ENCODE data around the gene KRT13.

The KRT13 gene

DNA sequence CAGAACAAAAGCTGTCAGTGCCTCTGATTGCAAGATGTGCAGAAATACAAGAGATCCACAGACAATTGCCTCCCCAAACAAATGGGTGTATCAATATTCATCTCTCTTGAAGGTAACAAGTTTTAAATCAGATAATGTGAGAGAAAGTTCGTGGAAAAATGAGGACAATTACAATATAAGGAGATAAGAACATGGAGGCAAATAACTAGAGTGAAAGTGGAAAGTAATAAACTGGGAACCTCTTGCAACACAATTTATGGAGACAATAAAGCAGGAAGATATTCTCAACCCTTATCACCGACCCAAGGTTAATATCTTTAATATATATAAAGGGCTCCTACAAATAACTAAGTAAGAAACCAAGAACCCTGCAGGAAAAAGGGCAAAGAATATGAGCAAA is 36.9 kb upstream of the KRT13 start:
- H3K27ac Mint-ChIP-seq: no peak overlapping the region
- peaks cover 2% of the 10 kb centered on the region for H3K36me3 Mint-ChIP-seq
- peaks cover 2% of the 10 kb centered on the region for H3K27me3 Mint-ChIP-seq
- no peak overlapping the region for H3K4me3 Mint-ChIP-seq
- H3K4me1 Mint-ChIP-seq (ENCODE audit: low read depth): no peaks in the 10 kb centered on the region
- H3K9me3 Mint-ChIP-seq (ENCODE audit: low read depth): no peaks in the 10 kb centered on the region

DNA sequence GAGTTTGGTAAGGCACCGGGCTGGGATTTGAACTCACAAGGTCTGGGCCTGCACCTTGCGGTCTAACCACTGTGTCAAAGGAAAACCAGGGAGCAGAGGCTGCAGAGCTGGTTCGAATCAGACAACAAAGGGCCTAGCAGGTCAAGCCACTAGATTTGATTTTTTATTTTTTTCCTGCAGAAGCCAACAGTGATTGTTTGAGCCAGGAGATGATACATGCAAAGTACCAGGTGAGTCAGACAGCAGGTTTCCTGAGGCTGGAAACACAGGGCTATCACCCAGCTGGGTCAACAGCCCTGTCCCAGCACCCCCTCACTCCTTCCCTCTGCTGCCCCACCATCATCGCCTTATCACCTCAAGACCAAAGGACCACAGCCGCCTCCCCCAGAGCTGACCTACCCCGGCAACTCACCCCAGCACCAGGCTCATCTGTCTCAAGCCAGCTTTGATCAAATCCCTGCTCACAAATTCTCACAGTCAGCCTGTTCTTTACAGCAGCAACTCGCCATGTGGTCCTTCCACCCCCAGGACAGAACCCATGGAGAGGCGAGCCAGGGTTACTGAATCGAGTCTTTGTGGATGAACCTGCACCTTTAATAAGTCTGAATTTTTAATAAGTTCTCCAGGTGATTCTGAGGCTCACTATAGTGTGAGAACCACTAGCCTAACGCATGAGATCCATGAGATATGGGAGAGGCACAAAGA is 35.7 kb upstream of the KRT13 start:
- no peaks in the 10 kb centered on the region for H3K4me1 Mint-ChIP-seq (ENCODE audit: low read depth)

DNA sequence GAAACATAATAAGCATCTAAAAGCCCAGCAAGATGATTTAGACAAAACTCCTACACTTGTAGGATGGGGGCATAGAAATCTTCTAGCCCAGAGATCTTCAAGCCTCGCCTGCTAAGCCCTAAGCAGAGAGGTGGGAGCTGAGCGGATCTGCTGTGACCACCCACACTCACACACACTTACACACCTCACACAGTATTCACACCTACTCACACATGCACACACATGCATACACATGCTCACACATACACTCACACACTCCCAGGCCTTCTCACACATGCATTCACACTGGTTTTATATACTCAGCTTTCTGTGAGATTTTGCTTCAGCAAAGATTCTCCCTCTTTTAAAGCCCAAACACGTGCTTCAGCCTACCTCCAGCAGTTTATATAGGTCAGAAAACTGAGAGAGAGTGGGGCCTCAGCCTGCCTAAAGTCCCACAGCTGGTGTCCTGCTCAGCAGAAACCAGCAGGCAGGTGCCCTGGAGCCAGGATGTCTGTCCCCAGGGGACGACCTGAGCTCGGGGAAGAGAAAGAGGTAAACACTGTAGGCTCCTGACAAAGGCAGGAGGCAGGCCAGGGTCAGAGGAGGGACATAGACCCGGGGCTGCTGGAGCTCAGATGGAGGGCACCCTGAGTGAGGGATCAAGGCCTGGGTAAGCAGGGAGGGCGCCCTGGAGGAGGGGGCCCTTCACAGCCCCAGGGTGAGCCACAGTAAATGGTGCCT is 34.7 kb upstream of the KRT13 start:
- Mint-ChIP-seq H3K27ac (no peak overlapping the region), H3K4me1 (ENCODE audit: low read depth) (no peaks in the 10 kb centered on the region), H3K27me3 (peaks cover 6% of the 10 kb centered on the region)

More for the DNA sequence above, 35.7 kb upstream of the KRT13 start:
- no peaks in the 10 kb centered on the region for H3K36me3 Mint-ChIP-seq
- H3K27ac Mint-ChIP-seq: no peak overlapping the region
- H3K9me3 Mint-ChIP-seq (ENCODE audit: low read depth): no peaks in the 10 kb centered on the region
- no peak overlapping the region for H3K4me3 Mint-ChIP-seq
- H3K27me3 Mint-ChIP-seq: peaks cover 2% of the 10 kb centered on the region

DNA sequence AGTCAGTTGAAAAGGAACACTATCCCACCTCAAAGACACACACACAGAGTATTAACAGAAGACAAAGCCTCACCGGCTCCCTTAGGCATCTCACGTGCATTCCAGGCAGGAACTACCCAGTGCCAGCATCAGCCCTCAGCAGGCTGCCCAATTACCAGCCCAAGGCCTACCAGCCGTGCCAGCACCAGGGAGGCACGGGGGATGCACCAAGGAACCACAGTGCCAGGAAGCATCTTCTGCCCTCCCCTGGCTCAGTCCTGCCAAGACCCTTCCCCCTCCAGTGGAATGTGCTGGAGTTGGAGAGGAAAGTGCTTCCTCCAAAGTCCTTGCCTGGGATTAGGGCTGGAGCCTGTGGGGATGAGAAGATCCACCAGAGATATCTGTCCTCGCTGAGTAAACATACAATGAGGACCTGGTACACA is 33.7 kb upstream of the KRT13 start:
- Mint-ChIP-seq H3K27ac (no peak overlapping the region), H3K27me3 (peaks cover 9% of the 10 kb centered on the region), H3K9me3 (ENCODE audit: low read depth) (no peaks in the 10 kb centered on the region), H3K36me3 (no peaks in the 10 kb centered on the region), H3K4me3 (no peak overlapping the region), H3K4me1 (ENCODE audit: low read depth) (no peaks in the 10 kb centered on the region)

More for the DNA sequence above, 34.7 kb upstream of the KRT13 start:
- no peak overlapping the region for H3K4me3 Mint-ChIP-seq
- H3K9me3 Mint-ChIP-seq (ENCODE audit: low read depth): no peaks in the 10 kb centered on the region
- no peaks in the 10 kb centered on the region for H3K36me3 Mint-ChIP-seq

DNA sequence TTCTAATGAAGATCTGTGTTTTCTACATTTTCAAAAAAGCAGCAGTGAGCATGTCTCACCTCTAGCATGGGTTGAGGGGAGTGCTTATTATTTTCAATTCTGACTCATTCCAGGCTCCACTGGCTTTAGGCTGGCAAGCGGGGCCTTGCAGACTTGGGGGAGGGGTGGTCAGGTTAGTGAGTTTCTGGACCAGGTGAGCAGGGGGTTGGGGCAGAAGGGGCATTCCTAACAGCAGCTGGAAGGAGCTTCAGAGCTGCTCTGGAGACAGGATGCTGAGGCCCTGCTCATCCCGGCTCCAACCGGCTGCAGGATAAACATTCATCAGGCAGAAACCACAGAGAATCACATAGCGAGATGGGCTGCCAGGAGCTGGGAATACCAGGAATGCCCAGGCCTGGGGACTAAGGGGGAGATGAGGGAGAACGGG is 33.2 kb upstream of the KRT13 start:
- Mint-ChIP-seq H3K36me3 (no peaks in the 10 kb centered on the region), H3K4me3 (no peak overlapping the region), H3K27me3 (peaks cover 9% of the 10 kb centered on the region), H3K27ac (no peak overlapping the region), H3K9me3 (ENCODE audit: low read depth) (no peaks in the 10 kb centered on the region), H3K4me1 (ENCODE audit: low read depth) (no peaks in the 10 kb centered on the region)

DNA sequence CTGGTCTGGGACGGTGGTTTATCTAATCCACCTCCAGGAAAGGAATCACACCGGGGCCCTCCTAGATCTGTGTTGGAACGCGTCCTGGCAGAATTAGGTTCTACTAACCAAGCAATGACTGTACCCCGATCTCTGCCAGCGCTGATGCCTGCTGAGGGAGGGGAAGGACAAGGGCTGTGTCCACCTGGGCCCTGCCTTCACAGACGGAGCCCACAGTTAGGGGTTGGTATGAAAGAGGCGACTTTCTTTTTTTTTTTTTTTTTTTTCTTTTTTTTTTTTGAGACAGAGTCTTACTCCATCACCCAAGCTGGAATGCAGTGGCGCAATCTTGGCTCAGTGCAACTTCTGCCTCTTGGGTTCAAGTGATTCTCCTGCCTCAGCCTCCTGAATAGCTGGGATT is 32.6 kb upstream of the KRT13 start:
- no peaks in the 10 kb centered on the region for H3K36me3 Mint-ChIP-seq
- H3K9me3 Mint-ChIP-seq (ENCODE audit: low read depth): no peaks in the 10 kb centered on the region
- H3K4me1 Mint-ChIP-seq (ENCODE audit: low read depth): no peaks in the 10 kb centered on the region
- no peak overlapping the region for H3K4me3 Mint-ChIP-seq
- H3K27ac Mint-ChIP-seq: no peak overlapping the region
- H3K27me3 Mint-ChIP-seq: peaks cover 9% of the 10 kb centered on the region

DNA sequence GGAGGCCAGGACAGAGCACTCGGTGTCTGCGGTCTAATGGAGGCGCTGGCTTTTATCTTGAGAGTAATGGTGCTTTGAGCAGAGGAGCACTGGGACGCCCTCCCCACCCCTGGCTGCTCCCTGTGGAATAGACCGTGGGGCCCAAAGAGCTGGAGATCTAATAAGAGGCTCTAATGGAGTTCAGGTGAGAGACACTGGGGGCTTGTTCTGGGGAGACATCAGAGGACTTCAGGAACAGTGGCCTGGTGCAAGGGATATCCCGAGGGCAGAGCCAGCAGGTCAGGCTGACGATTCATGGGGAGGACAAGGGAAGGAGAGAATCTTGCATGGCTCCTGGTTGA is 32.2 kb upstream of the KRT13 start:
- Mint-ChIP-seq H3K36me3 (no peaks in the 10 kb centered on the region), H3K9me3 (ENCODE audit: low read depth) (no peaks in the 10 kb centered on the region), H3K4me3 (no peak overlapping the region), H3K27ac (no peak overlapping the region), H3K27me3 (peaks cover 13% of the 10 kb centered on the region), H3K4me1 (ENCODE audit: low read depth) (no peaks in the 10 kb centered on the region)

DNA sequence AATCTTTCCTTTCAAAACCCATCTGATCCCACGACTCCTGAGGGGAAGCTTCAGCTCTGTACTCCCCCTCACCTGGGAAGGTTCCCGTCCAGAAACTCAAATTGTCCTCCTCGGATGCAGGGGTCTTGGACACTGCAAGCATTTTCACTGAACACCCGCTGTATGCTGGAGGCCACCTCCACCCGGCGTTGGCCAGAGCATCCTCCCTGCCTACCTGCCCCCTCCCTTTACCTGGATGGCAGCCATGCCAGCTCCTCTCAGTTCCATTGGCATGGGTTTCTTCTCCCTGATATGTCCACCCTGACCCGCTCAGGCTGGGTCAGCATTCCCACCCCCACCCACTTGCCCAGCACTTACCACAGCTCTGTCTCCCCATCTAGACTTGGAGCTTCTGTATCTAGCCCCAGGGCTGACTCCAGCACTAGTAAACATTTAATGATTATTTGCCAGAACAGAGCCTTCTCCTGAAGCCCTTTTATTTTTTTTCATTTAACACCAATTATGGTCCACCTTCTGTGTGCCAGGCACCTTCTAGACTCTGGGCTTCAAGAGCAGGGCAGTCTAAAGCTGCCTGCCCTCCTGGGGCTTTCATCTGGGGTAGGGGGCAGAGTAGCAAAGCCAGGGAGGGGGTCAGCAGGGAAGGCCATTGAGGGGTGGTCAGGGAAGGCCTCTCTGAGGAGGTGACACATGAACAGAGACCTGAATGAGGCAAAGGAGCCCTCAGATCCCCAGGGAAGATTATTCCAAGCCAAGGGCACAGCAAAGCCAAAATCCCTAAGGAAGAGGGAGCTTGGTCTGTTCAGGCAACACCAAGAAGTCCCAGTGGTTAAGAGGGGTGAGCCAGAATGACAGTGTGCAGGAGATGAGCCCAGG is 31.6 kb upstream of the KRT13 start:
- H3K4me3 Mint-ChIP-seq: no peak overlapping the region
- H3K27ac Mint-ChIP-seq: no peak overlapping the region
- no peaks in the 10 kb centered on the region for H3K9me3 Mint-ChIP-seq (ENCODE audit: low read depth)
- peaks cover 14% of the 10 kb centered on the region for H3K27me3 Mint-ChIP-seq
- H3K4me1 Mint-ChIP-seq (ENCODE audit: low read depth): no peaks in the 10 kb centered on the region
- H3K36me3 Mint-ChIP-seq: no peaks in the 10 kb centered on the region

DNA sequence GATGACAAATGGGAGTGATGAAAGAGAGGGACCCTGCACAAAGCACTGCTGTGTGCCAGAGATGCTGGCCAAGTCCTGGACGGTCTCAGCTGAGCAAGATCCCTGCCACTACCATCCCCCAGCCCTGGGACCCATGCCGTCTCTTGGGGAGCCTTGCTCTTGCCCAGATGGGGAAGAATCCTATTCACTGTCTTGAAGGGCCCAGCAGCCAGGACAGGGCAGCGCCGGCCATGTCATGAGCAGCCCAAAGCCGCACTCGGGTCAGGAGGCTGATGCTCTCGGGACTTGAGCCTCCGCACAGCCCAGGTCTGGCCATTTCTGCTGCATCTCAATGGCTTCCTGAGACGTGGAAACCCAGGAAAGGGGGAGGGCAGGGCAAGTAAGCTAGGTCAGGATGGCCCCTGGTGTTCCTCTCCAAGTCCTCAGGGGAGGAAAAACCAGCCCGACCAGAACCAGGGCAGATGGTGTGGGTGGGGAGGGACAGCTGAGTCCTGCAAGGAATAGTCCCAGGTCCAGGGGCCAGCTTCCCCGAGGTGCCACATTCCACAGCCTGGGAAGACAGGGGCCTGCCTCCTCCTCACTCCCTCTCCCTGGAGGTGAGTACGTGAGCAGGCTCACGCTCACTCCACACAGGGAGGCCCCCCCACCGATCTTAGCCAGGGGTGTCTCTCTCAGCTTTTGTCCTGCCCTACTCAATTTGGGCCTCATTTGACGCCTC is 30.5 kb upstream of the KRT13 start:
- Mint-ChIP-seq H3K36me3 (no peaks in the 10 kb centered on the region), H3K9me3 (ENCODE audit: low read depth) (no peaks in the 10 kb centered on the region), H3K4me1 (ENCODE audit: low read depth) (no peaks in the 10 kb centered on the region), H3K27ac (no peak overlapping the region), H3K4me3 (no peak overlapping the region), H3K27me3 (peaks cover 16% of the 10 kb centered on the region)

DNA sequence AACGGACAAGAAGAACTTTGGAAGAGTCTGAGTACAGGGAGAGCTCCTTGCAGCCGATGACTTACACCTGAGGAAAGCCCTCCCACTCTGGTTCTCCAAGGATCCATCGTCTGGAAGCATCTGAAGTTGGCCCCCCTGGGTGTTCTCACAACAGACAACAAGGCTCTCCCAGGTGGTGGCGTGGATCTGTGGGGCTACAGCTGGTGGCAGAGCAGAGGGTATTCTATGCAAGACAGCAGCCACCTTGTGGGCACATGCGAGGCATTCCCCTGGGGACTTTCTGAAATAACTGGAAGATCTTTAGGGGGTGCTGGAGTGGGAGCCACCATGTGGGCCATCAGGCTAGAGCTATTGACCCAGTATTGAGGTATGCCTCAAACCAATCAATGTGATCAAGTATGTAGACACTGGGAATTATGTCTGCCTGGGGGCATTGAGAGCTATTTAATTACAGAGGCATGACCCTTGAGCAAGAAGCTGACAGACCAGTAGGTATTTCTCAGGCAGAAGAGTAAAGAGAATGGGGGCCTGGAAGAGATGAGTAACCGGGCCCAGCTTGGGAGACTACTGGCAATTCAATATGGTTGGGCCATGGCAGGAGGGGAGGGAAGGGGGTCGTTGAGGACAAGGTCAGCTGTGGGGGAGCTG is 29.6 kb upstream of the KRT13 start:
- Mint-ChIP-seq H3K4me1 (ENCODE audit: low read depth) (no peaks in the 10 kb centered on the region), H3K27ac (no peak overlapping the region), H3K27me3 (peaks cover 17% of the 10 kb centered on the region), H3K9me3 (ENCODE audit: low read depth) (no peaks in the 10 kb centered on the region), H3K4me3 (no peak overlapping the region), H3K36me3 (no peaks in the 10 kb centered on the region)

DNA sequence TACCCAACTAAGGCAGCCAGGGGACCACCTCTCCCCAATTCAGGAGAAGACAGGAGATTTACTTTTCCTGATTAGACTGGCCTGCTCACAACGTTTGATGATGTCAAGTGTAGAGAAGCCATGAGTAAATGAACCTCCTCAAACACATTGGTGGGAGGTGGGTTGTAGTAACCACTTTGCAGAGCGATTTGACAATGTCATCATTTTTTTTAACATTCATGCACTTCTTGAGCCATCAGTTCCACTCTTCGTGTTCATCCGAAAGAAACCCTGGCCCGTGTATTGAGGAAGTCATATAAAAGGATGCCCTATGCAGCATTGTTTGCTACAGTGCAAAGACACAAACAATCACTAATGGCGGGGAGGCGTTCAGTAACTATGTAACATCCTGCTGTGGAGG is 28.2 kb upstream of the KRT13 start:
- peaks cover 26% of the 10 kb centered on the region for H3K27me3 Mint-ChIP-seq

DNA sequence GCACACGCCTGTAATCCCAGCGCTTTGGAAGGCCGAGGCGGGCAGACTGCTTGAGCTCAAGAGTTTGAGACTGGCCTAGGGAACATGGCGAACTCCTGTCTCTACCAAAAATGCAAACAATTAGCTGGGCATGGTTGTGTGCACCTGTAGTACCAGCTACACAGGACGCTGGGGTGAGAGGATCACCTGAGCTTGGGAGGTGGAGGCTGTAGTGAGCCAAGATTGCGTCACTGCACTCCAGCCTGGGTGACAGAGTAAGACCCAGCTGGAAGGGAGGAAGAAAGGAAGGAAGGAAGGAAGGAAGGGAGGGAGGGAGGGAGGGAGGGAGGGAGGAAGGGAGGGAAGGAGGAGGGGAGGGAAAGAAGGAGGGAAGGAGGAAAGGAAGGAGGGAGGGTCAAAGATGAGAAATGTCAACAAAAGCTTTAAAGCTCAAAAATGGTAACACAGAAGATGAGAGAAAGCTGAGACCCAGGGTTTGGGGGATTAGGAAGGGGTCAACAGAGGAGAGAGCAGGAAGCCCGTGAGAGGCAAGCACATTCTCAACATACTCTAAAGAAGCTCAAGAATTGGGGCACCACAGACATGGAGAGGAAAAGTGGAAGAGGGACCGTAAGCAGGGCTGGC is 27.6 kb upstream of the KRT13 start:
- H3K36me3 Mint-ChIP-seq: no peaks in the 10 kb centered on the region
- no peaks in the 10 kb centered on the region for H3K9me3 Mint-ChIP-seq (ENCODE audit: low read depth)
- H3K27ac Mint-ChIP-seq: no peak overlapping the region
- peaks cover 9% of the 10 kb centered on the region for H3K4me1 Mint-ChIP-seq (ENCODE audit: low read depth)
- peaks cover 28% of the 10 kb centered on the region for H3K27me3 Mint-ChIP-seq
- H3K4me3 Mint-ChIP-seq: no peak overlapping the region

More for the DNA sequence above, 28.2 kb upstream of the KRT13 start:
- H3K4me3 Mint-ChIP-seq: no peak overlapping the region
- H3K27ac Mint-ChIP-seq: no peak overlapping the region
- peaks cover 6% of the 10 kb centered on the region for H3K4me1 Mint-ChIP-seq (ENCODE audit: low read depth)
- H3K36me3 Mint-ChIP-seq: no peaks in the 10 kb centered on the region
- H3K9me3 Mint-ChIP-seq (ENCODE audit: low read depth): no peaks in the 10 kb centered on the region

DNA sequence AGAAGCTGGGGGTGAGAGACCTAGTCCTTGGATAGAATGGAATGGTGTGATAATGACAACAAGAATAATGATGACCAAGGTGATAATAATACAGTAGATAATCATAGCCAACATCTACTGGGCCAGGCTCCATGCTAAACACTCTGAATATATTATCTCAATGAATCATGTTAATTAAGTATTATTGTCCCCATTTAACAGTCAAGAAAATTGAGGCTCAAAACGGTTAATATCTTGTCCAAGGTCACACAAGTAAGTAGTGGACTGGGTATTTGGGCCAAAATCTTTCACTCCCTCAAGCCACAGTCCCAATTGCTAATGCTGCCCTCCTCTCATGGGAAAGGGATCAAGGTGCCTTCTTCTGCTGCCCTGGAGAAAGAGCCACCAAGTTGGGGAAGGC is 26.6 kb upstream of the KRT13 start:
- H3K9me3 Mint-ChIP-seq (ENCODE audit: low read depth): no peaks in the 10 kb centered on the region
- peaks cover 28% of the 10 kb centered on the region for H3K27me3 Mint-ChIP-seq
- H3K36me3 Mint-ChIP-seq: no peaks in the 10 kb centered on the region
- no peak overlapping the region for H3K4me3 Mint-ChIP-seq
- H3K27ac Mint-ChIP-seq: no peak overlapping the region
- H3K4me1 Mint-ChIP-seq (ENCODE audit: low read depth): peaks cover 13% of the 10 kb centered on the region
